ENCODE measurements around the gene ABL1.

DNA sequence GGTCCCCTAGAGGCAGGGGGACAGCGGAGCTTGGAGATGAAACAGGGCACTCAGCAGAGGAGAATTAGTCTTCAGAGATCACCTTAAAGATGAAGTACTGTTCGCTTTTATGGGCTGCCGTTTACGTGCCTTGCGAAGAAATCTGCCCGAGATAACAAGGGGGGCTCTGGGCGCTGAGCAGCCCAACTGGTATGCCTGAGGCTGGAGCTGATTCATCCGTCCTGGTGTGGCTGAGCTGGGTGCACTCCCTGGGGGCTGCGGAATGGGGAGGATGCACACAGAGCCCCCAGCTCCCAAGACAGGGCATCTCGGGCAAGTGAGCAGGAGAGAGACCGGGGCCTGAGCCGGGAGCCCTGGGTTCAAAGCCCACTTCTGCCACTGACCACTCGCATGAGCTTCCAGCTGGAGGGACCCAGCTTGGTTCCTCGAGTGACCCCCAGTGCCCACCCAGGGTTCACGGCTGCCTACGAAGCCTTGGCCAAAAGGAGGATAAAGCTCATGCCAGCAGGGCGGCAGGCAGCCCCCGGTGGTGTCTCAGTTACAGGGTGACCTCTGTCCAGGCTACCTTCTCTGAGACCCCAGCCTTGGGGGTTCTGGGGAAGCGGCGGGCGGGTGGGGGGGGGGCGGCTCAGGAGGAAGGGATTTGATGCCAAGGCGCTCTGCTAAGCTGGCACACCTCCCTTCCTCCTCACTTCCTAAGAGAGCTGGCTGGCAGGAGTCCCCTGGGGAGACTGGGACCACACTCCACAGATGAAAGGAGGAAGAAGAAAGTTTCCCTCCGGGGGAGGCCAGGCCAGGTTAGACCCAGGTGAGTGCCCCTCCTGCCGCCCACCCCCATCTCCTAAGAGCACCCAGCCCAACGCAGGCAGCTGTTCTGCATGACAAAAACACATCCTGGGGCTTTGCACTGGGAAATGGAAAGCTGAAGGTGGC is 98.3 kb downstream of the ABL1 start:
- TF ChIP-seq, protein P1, sequence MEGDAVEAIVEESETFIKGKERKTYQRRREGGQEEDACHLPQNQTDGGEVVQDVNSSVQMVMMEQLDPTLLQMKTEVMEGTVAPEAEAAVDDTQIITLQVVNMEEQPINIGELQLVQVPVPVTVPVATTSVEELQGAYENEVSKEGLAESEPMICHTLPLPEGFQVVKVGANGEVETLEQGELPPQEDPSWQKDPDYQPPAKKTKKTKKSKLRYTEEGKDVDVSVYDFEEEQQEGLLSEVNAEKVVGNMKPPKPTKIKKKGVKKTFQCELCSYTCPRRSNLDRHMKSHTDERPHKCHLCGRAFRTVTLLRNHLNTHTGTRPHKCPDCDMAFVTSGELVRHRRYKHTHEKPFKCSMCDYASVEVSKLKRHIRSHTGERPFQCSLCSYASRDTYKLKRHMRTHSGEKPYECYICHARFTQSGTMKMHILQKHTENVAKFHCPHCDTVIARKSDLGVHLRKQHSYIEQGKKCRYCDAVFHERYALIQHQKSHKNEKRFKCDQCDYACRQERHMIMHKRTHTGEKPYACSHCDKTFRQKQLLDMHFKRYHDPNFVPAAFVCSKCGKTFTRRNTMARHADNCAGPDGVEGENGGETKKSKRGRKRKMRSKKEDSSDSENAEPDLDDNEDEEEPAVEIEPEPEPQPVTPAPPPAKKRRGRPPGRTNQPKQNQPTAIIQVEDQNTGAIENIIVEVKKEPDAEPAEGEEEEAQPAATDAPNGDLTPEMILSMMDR (IDR thresholded peaks at IDR 0.05; ENCODE audit: insufficient read depth, low read length, poor library complexity, severe bottlenecking): no peak
- TF ChIP-seq EZH2phosphoT487 (conservative IDR thresholded peaks at IDR 0.05; ENCODE audit: low read length): no peak

All from SU-DHL-6 (cell line).